Mesothelial cell of epicardium (in vitro differentiated cells): ENCODE data around the gene CCHCR1. TPM values are rescaled to one million over a fixed set of nuclear protein-coding genes. Genes with fewer than 3 reads are reported as not detected.
"Not testable (repeated sequence)": the region's sequence is repeated elsewhere in the genome, so short reads cannot be mapped to it uniquely, and the experiment has no call there.

Source experiments
- DNase-seq, 2 experiments: peaks; one replicate each; pipeline ENCODE4 v3.0.0; 2021; ENCODE audit warnings: low spot score in 2 of 2; ENCODE audit not compliant: unreplicated experiment in 2 of 2
- H3K27ac Mint-ChIP-seq: 2 replicates; pipeline ENCODE4 v1.8.0; 2021; ENCODE audit warnings: mixed read lengths
- H3K27me3 Mint-ChIP-seq: 2 replicates; pipeline ENCODE4 v1.8.0; 2021; ENCODE audit warnings: low read depth, mixed read lengths
- H3K36me3 Mint-ChIP-seq: 2 replicates; pipeline ENCODE4 v1.8.0; 2021; ENCODE audit warnings: mixed read lengths
- H3K4me1 Mint-ChIP-seq: 2 replicates; pipeline ENCODE4 v1.8.0; 2021; ENCODE audit warnings: mixed read lengths
- H3K4me3 Mint-ChIP-seq: 2 replicates; pipeline ENCODE4 v1.8.0; 2021; ENCODE audit warnings: mild to moderate bottlenecking, moderate library complexity, mixed read lengths
- H3K9me3 Mint-ChIP-seq: 2 replicates; pipeline ENCODE4 v1.8.0; 2021; ENCODE audit warnings: mixed read lengths
- CTCF ChIP-seq: fragments of 200-600 bp; sonication (generic); IDR thresholded peaks from one replicate; pipeline ENCODE4 v1.5.0; 2021; ENCODE audit warnings: antibody characterized with exemption; ENCODE audit not compliant: unreplicated experiment
- total RNA-seq: library from RNA; stranded (reverse); gene quantifications from 3 replicates; pipeline ENCODE4 v1.2.1, GENCODE V29; 2021

Gene CCHCR1
- total RNA-seq, 1 donor from 2014 or later, result 36.6 TPM

GRCh38 chr6:31170600-31170881, 12.9 kb upstream of the CCHCR1 start, which contains the start of gene POU5F1:
TSS of gene POU5F1 (minus strand) at chr6:31170682. CDS start at chr6:31170620, 62 bp downstream.
- H3K27me3 Mint-ChIP-seq, result peaks cover 42% of the 10 kb centered on the region
- H3K9me3 Mint-ChIP-seq, result no peaks in the 10 kb centered on the region
- no peaks in the 10 kb centered on the region for H3K36me3 Mint-ChIP-seq
- H3K4me3 Mint-ChIP-seq, result no peak within 1 kb of the TSS
- no peak within 1 kb of the TSS for H3K27ac Mint-ChIP-seq
- TF ChIP-seq CTCF, result no peak
- no peak for DNase-seq
- no peaks in the 10 kb centered on the region for H3K4me1 Mint-ChIP-seq

- DNase-seq, H3K36me3 Mint-ChIP-seq, H3K27ac Mint-ChIP-seq, H3K4me3 Mint-ChIP-seq, H3K4me1 Mint-ChIP-seq, H3K9me3 Mint-ChIP-seq: not testable (repeated sequence)
- peaks cover 42% of the 10 kb centered on the region for H3K27me3 Mint-ChIP-seq
These were observed 12.4 kb upstream of the CCHCR1 start for GRCh38 chr6:31169858-31170599.

DNA sequence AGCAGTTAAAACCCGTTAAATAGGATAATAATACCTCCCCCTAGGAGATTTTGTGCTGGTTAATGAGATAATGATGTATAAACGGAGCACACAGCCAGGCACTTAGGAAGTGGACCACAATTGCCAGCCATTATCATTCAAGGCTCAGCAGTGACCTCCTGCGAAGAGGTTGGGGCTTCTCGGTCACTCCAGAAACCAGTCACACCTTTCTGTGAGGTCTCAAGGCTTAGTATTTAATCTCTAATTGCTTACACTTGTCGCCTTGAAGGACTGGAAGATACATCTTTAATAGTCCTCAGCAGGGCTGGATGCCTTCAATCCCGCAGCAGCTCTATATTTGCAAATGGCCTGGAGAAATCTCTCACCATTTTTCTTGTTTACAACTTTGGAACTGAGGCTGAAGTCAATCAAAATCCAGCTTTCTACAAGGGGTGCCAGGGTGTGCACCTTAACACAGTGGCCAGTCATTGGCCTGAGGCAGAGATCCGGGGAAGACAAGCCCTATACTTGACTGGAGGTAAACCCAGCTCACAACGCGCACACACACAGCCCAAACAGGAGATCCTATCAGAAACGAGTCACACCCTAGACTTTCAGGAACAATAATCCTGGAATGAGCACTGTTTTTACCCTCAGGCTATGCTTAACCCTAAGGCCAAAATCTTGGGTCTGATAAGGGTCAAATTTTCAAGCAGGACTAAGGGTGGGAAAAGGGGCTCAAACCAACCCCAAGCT, 11.7 kb upstream of the CCHCR1 start:
- Mint-ChIP-seq H3K27ac (no peak overlapping the region), H3K4me1 (no peaks in the 10 kb centered on the region), H3K9me3 (no peaks in the 10 kb centered on the region), H3K36me3 (no peaks in the 10 kb centered on the region), H3K27me3 (peaks cover 42% of the 10 kb centered on the region), H3K4me3 (no peak overlapping the region)
- no peak for DNase-seq
- no peak for TF ChIP-seq CTCF

- Mint-ChIP-seq H3K4me1 (no peaks in the 10 kb centered on the region), H3K36me3 (no peaks in the 10 kb centered on the region)
These were observed 11.0 kb upstream of the CCHCR1 start for GRCh38 chr6:31168606-31169005.

GRCh38 chr6:31165986-31166385, 8.4 kb upstream of the CCHCR1 start:
- no peak for DNase-seq
- Mint-ChIP-seq H3K27me3 (peaks cover 33% of the 10 kb centered on the region), H3K4me3 (no peak overlapping the region), H3K9me3 (no peaks in the 10 kb centered on the region), H3K36me3 (no peaks in the 10 kb centered on the region), H3K27ac (no peak overlapping the region), H3K4me1 (no peaks in the 10 kb centered on the region)
- no peak for TF ChIP-seq CTCF

More at GRCh38 chr6:31168606-31169005, 11.0 kb upstream of the CCHCR1 start:
- Mint-ChIP-seq H3K27me3 (peaks cover 42% of the 10 kb centered on the region), H3K4me3 (no peak overlapping the region), H3K9me3 (no peaks in the 10 kb centered on the region), H3K27ac (no peak overlapping the region)
- DNase-seq, result no peak
- TF ChIP-seq CTCF, result no peak

- H3K4me1 Mint-ChIP-seq, H3K4me3 Mint-ChIP-seq, H3K36me3 Mint-ChIP-seq, H3K9me3 Mint-ChIP-seq, DNase-seq, H3K27ac Mint-ChIP-seq: not testable (repeated sequence)
- peaks cover 29% of the 10 kb centered on the region for H3K27me3 Mint-ChIP-seq
These were observed 7.6 kb upstream of the CCHCR1 start for GRCh38 chr6:31165064-31165832.

DNA sequence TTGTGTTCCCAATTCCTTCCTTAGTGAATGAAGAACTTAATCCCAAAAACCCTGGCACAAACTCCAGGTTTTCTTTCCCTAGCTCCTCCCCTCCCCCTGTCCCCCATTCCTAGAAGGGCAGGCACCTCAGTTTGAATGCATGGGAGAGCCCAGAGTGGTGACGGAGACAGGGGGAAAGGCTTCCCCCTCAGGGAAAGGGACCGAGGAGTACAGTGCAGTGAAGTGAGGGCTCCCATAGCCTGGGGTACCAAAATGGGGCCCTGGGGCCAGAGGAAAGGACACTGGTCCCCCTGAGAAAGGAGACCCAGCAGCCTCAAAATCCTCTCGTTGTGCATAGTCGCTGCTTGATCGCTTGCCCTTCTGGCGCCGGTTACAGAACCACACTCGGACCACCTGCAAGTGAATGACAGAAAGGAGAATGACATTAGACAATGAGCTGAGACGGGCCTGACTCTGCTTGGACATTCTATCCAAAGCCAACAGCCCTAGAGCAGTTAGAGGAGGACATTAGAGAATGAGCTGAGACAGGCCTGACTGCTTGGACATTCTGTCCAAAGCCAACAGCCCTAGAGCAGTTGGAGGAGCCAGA, 7.0 kb upstream of the CCHCR1 start:
- H3K27me3 Mint-ChIP-seq, result peaks cover 22% of the 10 kb centered on the region
- not testable (repeated sequence) for H3K36me3 Mint-ChIP-seq, DNase-seq, H3K4me3 Mint-ChIP-seq, H3K4me1 Mint-ChIP-seq, H3K9me3 Mint-ChIP-seq, H3K27ac Mint-ChIP-seq
